CD14-positive monocyte (primary cell): ENCODE results near the gene ATXN2L. TPM values are rescaled to one million over a fixed set of nuclear protein-coding genes. Genes with fewer than 3 reads are reported as not detected.

Experiments
- DNase-seq, 3 donors: peaks; one replicate each; pipeline ENCODE4 v3.0.0-alpha.2; 2011 to 2022
- H2AFZ ChIP-seq: 2 replicates; pipeline ENCODE4 v1.6.0; 2012; ENCODE audit warnings: mild to moderate bottlenecking, low read depth, low read length, inconsistent platforms; ENCODE audit not compliant: insufficient read depth, poor library complexity, severe bottlenecking
- H3K27ac ChIP-seq, 2 donors: 1 replicate in 1 of 2; 2 replicates in 1 of 2; pipeline ENCODE4 v1.5.1; 2012 to 2013; ENCODE audit warnings: low read length in 2 of 2, control low read depth in 1 of 2, inconsistent platforms in 1 of 2, low read depth in 1 of 2, mild to moderate bottlenecking in 1 of 2
- H3K27me3 ChIP-seq, 2 donors: one replicate each; pipeline versions ENCODE4 v1.6.0 to v1.6.1; 2011 to 2013; ENCODE audit warnings: low read length in 2 of 2; ENCODE audit not compliant: control insufficient read depth in 2 of 2, insufficient read depth in 2 of 2
- H3K36me3 ChIP-seq, 2 donors: replicated peaks in 1 of 2; 1 replicate in 1 of 2; 2 replicates in 1 of 2; pipeline versions ENCODE4 v1.5.1 to v1.6.1; 2012 to 2013; ENCODE audit warnings: low read length in 2 of 2, control low read depth in 1 of 2, inconsistent platforms in 1 of 2, mild to moderate bottlenecking in 1 of 2; ENCODE audit not compliant: insufficient read depth in 2 of 2, control insufficient read depth in 1 of 2
- H3K4me1 ChIP-seq, 2 donors: 1 replicate in 1 of 2; 2 replicates in 1 of 2; pipeline versions ENCODE4 v1.5.1 to v1.6.1; 2012 to 2013; ENCODE audit warnings: low read length in 2 of 2, control low read depth in 1 of 2, inconsistent platforms in 1 of 2, mild to moderate bottlenecking in 1 of 2, moderate library complexity in 1 of 2; ENCODE audit not compliant: insufficient read depth in 2 of 2, control insufficient read depth in 1 of 2
- H3K4me2 ChIP-seq: replicated peaks from 2 replicates; pipeline ENCODE3; 2012; ENCODE audit warnings: low read length, moderate library complexity, mild to moderate bottlenecking; ENCODE audit not compliant: poor library complexity, severe bottlenecking; ENCODE audit errors: extremely low read depth
- H3K4me3 ChIP-seq, 3 experiments: fragments of 200-600 bp in 1 of 3; sonication (generic) in 1 of 3; replicated peaks in 1 of 3; 1 replicate in 2 of 3; 2 replicates in 1 of 3; pipeline ENCODE4 v1.5.1; 2011 to 2013; ENCODE audit warnings: low read length in 3 of 3, mild to moderate bottlenecking in 3 of 3, control low read depth in 2 of 3, low read depth in 2 of 3, inconsistent platforms in 1 of 3, moderate library complexity in 1 of 3
- H3K79me2 ChIP-seq: 2 replicates; pipeline ENCODE4 v1.6.0; 2012; ENCODE audit warnings: mild to moderate bottlenecking, control low read depth, inconsistent platforms, low read length, moderate library complexity; ENCODE audit not compliant: insufficient read depth
- H3K9ac ChIP-seq: 2 replicates; pipeline ENCODE4 v1.6.0; 2017; ENCODE audit warnings: low read length, mild to moderate bottlenecking; ENCODE audit not compliant: insufficient read depth, poor library complexity, severe bottlenecking
- H3K9me3 ChIP-seq, 2 donors: replicated peaks in 1 of 2; 1 replicate in 1 of 2; 2 replicates in 1 of 2; pipeline versions ENCODE4 v1.5.1 to v1.6.1; 2012 to 2013; ENCODE audit warnings: low read length in 2 of 2, control low read depth in 1 of 2; ENCODE audit not compliant: control insufficient read depth in 1 of 2, insufficient read depth in 1 of 2
- H4K20me1 ChIP-seq: 2 replicates; pipeline ENCODE4 v1.6.0; 2012; ENCODE audit warnings: mild to moderate bottlenecking, low read length, control low read depth, moderate library complexity; ENCODE audit not compliant: insufficient read depth
- H3K27ac Mint-ChIP-seq, 7 donors: one replicate each; pipeline ENCODE4 v1.8.0; 2020; ENCODE audit warnings: mild to moderate bottlenecking in 7 of 7, mixed read lengths in 7 of 7, moderate library complexity in 6 of 7, inconsistent platforms in 2 of 7
- H3K27me3 Mint-ChIP-seq, 3 donors: one replicate each; pipeline ENCODE4 v1.8.0; 2021 to 2022; ENCODE audit warnings: low read depth in 3 of 3, mild to moderate bottlenecking in 3 of 3, mixed read lengths in 3 of 3, moderate library complexity in 3 of 3, inconsistent platforms in 1 of 3
- H3K36me3 Mint-ChIP-seq, 2 donors: one replicate each; pipeline ENCODE4 v1.8.0; 2020; ENCODE audit warnings: mixed read lengths in 2 of 2, inconsistent platforms in 1 of 2, mild to moderate bottlenecking in 1 of 2
- H3K4me1 Mint-ChIP-seq: one replicate; pipeline ENCODE4 v1.8.0; 2020; ENCODE audit warnings: mild to moderate bottlenecking, mixed read lengths
- H3K4me3 Mint-ChIP-seq, 2 donors: one replicate each; pipeline ENCODE4 v1.8.0; 2020; ENCODE audit warnings: mild to moderate bottlenecking in 2 of 2, mixed read lengths in 2 of 2, moderate library complexity in 1 of 2
- H3K9me3 Mint-ChIP-seq, 7 donors: one replicate each; pipeline ENCODE4 v1.8.0; 2020 to 2022; ENCODE audit warnings: mixed read lengths in 7 of 7, mild to moderate bottlenecking in 6 of 7, moderate library complexity in 6 of 7, inconsistent platforms in 2 of 7
- WGBS: methylation state at CpG from one replicate; pipeline ENCODE4 v1.1.5; 2013; ENCODE audit warnings: missing lambda C conversion rate; ENCODE audit not compliant: insufficient coverage; 5-methylcytosine and 5-hydroxymethylcytosine counted together
- intact Hi-C, 2 donors: fragments of 100-400 bp; cut with micrococcal nuclease; formaldehyde crosslinking; loops; one replicate each; pipeline versions ENCODE4 v1.15.0 to v1.15.1; 2023
- polyA plus RNA-seq, 3 donors: library from polyadenylated mRNA; depleted of rRNA in 1 of 3; unstranded in 2 of 3; stranded (reverse) in 1 of 3; fragments of 300-500 nt in 2 of 3; fragments of >200 nt in 1 of 3; fragmentation: Illumina TruSeq in 2 of 3; gene quantifications; 1 replicate in 2 of 3; 2 replicates in 1 of 3; pipeline ENCODE4 v1.2.3, GENCODE V29; 2012 to 2021
- TF ChIP-seq, protein P1 (sequence below): fragments of 200-600 bp; IDR thresholded peaks from one replicate; pipeline ENCODE4 v1.8.0; 2022; ENCODE audit warnings: antibody characterized with exemption, mild to moderate bottlenecking

ATXN2L gene
- polyA plus RNA-seq, 3 donors = 4.8 to 118 (median 10.2) TPM

DNA sequence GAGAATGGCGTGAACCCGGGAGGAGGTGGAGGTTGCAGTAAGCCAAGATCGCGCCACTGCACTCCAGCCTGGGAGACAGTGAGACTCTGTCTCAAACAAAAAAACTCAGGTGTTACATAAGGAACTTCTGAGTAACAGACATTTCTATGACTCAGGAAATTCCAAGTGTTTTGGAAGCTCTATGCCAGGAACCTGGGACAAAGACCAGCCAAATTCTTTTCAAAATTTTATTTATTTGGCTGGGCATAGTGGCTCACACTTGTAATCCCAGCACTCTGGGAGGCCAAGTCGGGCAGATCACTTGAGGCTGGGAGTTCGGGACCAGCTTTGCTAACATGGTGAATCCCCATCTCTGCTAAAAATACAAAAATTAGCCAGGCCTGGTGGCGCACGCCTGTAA is 35.6 kb downstream of the ATXN2L start:
- no peaks in the 10 kb centered on the region for H3K4me1 Mint-ChIP-seq
- no peak overlapping the region for H3K4me2 ChIP-seq
- H3K36me3 ChIP-seq = no peaks in the 10 kb centered on the region
- no peak overlapping the region for H3K4me3 Mint-ChIP-seq
- H3K4me3 ChIP-seq = no peak overlapping the region
- TF ChIP-seq, protein P1, sequence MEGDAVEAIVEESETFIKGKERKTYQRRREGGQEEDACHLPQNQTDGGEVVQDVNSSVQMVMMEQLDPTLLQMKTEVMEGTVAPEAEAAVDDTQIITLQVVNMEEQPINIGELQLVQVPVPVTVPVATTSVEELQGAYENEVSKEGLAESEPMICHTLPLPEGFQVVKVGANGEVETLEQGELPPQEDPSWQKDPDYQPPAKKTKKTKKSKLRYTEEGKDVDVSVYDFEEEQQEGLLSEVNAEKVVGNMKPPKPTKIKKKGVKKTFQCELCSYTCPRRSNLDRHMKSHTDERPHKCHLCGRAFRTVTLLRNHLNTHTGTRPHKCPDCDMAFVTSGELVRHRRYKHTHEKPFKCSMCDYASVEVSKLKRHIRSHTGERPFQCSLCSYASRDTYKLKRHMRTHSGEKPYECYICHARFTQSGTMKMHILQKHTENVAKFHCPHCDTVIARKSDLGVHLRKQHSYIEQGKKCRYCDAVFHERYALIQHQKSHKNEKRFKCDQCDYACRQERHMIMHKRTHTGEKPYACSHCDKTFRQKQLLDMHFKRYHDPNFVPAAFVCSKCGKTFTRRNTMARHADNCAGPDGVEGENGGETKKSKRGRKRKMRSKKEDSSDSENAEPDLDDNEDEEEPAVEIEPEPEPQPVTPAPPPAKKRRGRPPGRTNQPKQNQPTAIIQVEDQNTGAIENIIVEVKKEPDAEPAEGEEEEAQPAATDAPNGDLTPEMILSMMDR = no peak
- no peaks in the 10 kb centered on the region for H3K27me3 ChIP-seq
- peaks cover 7 to 9% of the 10 kb centered on the region in 2 donors for H3K4me1 ChIP-seq
- H3K9me3 Mint-ChIP-seq = peaks cover 0 to 2% (median 0%) of the 10 kb centered on the region in 7 donors
- H4K20me1 ChIP-seq = no peaks in the 10 kb centered on the region
- intact Hi-C loops = no loop called here
- H2AFZ ChIP-seq = no peak overlapping the region
- no peaks in the 10 kb centered on the region for H3K36me3 Mint-ChIP-seq
- H3K27ac ChIP-seq = no peak overlapping the region
- peaks cover 0 to 3% (median 0%) of the 10 kb centered on the region in 3 donors for H3K27me3 Mint-ChIP-seq
- H3K27ac Mint-ChIP-seq = peak overlapping the region in 1 of 7 donors; percentile 15
- no peaks in the 10 kb centered on the region for H3K9me3 ChIP-seq
- WGBS = 98% methylated on average over 8 of the region's 8 CpGs
- DNase-seq = no peak
- peaks cover 14% of the 10 kb centered on the region for H3K79me2 ChIP-seq
- no peak overlapping the region for H3K9ac ChIP-seq

DNA sequence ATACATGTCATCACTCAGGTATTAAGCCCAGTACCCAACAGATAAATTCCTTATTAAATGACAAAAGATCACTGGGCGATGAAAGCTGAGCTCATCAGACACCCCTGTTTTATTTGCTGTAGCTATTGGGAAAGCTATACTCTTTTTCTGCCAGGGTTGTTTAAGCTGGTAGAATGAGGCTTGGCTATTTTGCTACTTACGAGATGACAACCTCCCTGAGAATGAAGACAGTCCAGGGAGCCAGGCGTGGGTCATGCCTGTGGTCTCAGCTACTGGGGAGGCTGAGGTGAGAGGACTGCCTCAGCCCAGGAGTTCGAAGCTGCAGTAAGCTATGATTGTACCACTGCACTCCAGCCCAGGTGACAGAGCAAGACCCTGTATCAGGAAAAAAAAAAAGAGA is 36.5 kb downstream of the ATXN2L start:
- Mint-ChIP-seq H3K4me3 (no peak overlapping the region), H3K9me3 (peaks cover 0 to 2% (median 0%) of the 10 kb centered on the region in 7 donors), H3K4me1 (peaks cover 4% of the 10 kb centered on the region), H3K36me3 (no peaks in the 10 kb centered on the region), H3K27ac (peak overlapping the region in 1 of 7 donors; percentile 40), H3K27me3 (peaks cover 0 to 3% (median 0%) of the 10 kb centered on the region in 3 donors)
- intact Hi-C loops = no loop called here
- no peak for DNase-seq
- Histone ChIP-seq H4K20me1 (no peaks in the 10 kb centered on the region), H3K4me3 (no peak overlapping the region), H3K9ac (no peak overlapping the region), H3K36me3 (no peaks in the 10 kb centered on the region), H3K27ac (no peak overlapping the region), H2AFZ (no peak overlapping the region), H3K9me3 (no peaks in the 10 kb centered on the region), H3K4me2 (no peak overlapping the region), H3K27me3 (no peaks in the 10 kb centered on the region), H3K79me2 (peaks cover 23% of the 10 kb centered on the region), H3K4me1 (peaks cover 11 to 15% of the 10 kb centered on the region in 2 donors)
- TF ChIP-seq, protein P1 = no peak
- WGBS = 67% methylated on average over 3 of the region's 4 CpGs
